DND-41 (cell line): ENCODE measurements around the gene RHBDD3.
A peak's percentile ranks its signal among the peaks of the same experiment; 100 is the strongest.

Experiments
- ATAC-seq: fragments of 200-7000 bp; cut with Tn5 transposase; 3 replicates; pipeline ENCODE4 v1.9.1; 2021; ENCODE audit warnings: low read depth; ENCODE audit not compliant: insufficient read depth
- DNase-seq: peaks from one replicate; pipeline ENCODE4 v3.0.0-alpha.2; 2020
- H2AFZ ChIP-seq: 2 replicates; pipeline ENCODE4 v1.6.0; 2012; ENCODE audit warnings: low read depth, low read length
- H3K27ac ChIP-seq: 2 replicates; pipeline ENCODE4 v1.5.1; 2012; ENCODE audit warnings: low read length, inconsistent platforms
- H3K27me3 ChIP-seq: fragments of 200-600 bp; sonication (generic); 2 replicates; pipeline ENCODE4 v1.6.0; 2012; ENCODE audit warnings: low read length, mild to moderate bottlenecking, inconsistent platforms; ENCODE audit not compliant: insufficient read depth, poor library complexity
- H3K36me3 ChIP-seq: 2 replicates; pipeline ENCODE4 v1.5.1; 2012; ENCODE audit warnings: low read length, inconsistent platforms; ENCODE audit not compliant: insufficient read depth
- H3K4me1 ChIP-seq: 2 replicates; pipeline ENCODE4 v1.5.1; 2012; ENCODE audit warnings: mild to moderate bottlenecking, low read length; ENCODE audit not compliant: insufficient read depth
- H3K4me2 ChIP-seq: 2 replicates; pipeline ENCODE4 v1.6.0; 2012; ENCODE audit warnings: mild to moderate bottlenecking, moderate library complexity, low read length, inconsistent platforms; ENCODE audit not compliant: insufficient read depth
- H3K4me3 ChIP-seq, 2 experiments: fragments of 200-600 bp in 1 of 2; shearing (Covaris generic) in 1 of 2; 2 replicates each; pipeline ENCODE4 v1.5.1; 2012 to 2016; ENCODE audit warnings: inconsistent platforms in 2 of 2, low read length in 2 of 2, mild to moderate bottlenecking in 2 of 2, low read depth in 1 of 2, moderate library complexity in 1 of 2
- H3K79me2 ChIP-seq: 2 replicates; pipeline ENCODE4 v1.6.0; 2012; ENCODE audit warnings: low read length, inconsistent platforms; ENCODE audit not compliant: insufficient read depth
- H3K9ac ChIP-seq: 2 replicates; pipeline ENCODE4 v1.6.0; 2012; ENCODE audit warnings: low read depth, mild to moderate bottlenecking, inconsistent platforms, low read length, moderate library complexity
- H3K9me3 ChIP-seq: 2 replicates; pipeline ENCODE4 v1.5.1; 2012; ENCODE audit warnings: low read length, moderate library complexity, mild to moderate bottlenecking, inconsistent platforms; ENCODE audit not compliant: insufficient read depth, severe bottlenecking
- H4K20me1 ChIP-seq: 2 replicates; pipeline ENCODE4 v1.6.0; 2012; ENCODE audit warnings: low read length; ENCODE audit not compliant: insufficient read depth
- CTCF ChIP-seq: IDR thresholded peaks from 2 replicates; pipeline ENCODE4 v1.5.1; 2012; ENCODE audit warnings: borderline replicate concordance, low read length, moderate library complexity, mild to moderate bottlenecking; ENCODE audit not compliant: poor library complexity, severe bottlenecking; ENCODE audit errors: extremely low read depth
- EZH2 ChIP-seq: IDR thresholded peaks from 3 replicates; pipeline ENCODE4 v1.6.1; 2012; ENCODE audit warnings: borderline replicate concordance, low read depth, mild to moderate bottlenecking, moderate library complexity, low read length, inconsistent platforms; ENCODE audit not compliant: severe bottlenecking

RHBDD3 gene

GRCh38 chr22:29308148-29308790, 40.5 kb upstream of the RHBDD3 start:
- no peak overlapping the region for H2AFZ ChIP-seq
- H3K4me3 ChIP-seq, result no peak overlapping the region
- no peak overlapping the region for H3K27ac ChIP-seq
- no peaks in the 10 kb centered on the region for H3K79me2 ChIP-seq
- TF ChIP-seq EZH2, result no peak
- no peak for TF ChIP-seq CTCF
- peak overlapping the region; percentile 77; the same call in 1 of the 2 replicates for H3K4me2 ChIP-seq
- H3K4me1 ChIP-seq, result peaks cover 18% of the 10 kb centered on the region
- 0 out of 2 replicates have a peak, but pooled peaks cover 7% of the 10 kb centered on the region for H4K20me1 ChIP-seq
- H3K9ac ChIP-seq, result no peak overlapping the region
- ATAC-seq (no peak), DNase-seq (no peak)
- no peaks in the 10 kb centered on the region for H3K9me3 ChIP-seq
- peaks cover 11% of the 10 kb centered on the region for H3K27me3 ChIP-seq
- H3K36me3 ChIP-seq, result no peaks in the 10 kb centered on the region

- DNase-seq, result no peak
- Histone ChIP-seq H2AFZ (no peak overlapping the region), H3K9ac (peak overlapping the region; percentile 43; the same call in 1 of the 2 replicates), H4K20me1 (0 out of 2 replicates have a peak, but pooled peaks cover 7% of the 10 kb centered on the region), H3K36me3 (no peaks in the 10 kb centered on the region), H3K4me1 (peaks cover 18% of the 10 kb centered on the region), H3K9me3 (no peaks in the 10 kb centered on the region), H3K27me3 (peaks cover 11% of the 10 kb centered on the region), H3K27ac (no peak overlapping the region), H3K79me2 (no peaks in the 10 kb centered on the region), H3K4me2 (peak overlapping the region; percentile 77), H3K4me3 (peak overlapping the region in 1 of 2 experiments; percentile 68; a peak in 2 of 4 replicates)
- ATAC-seq, result no peak
- no peak for TF ChIP-seq CTCF
- TF ChIP-seq EZH2, result no peak
Observed at GRCh38 chr22:29307596-29308147, 39.9 kb upstream of the RHBDD3 start.

GRCh38 chr22:29306835-29307595, 39.2 kb upstream of the RHBDD3 start:
- Histone ChIP-seq H3K36me3 (no peaks in the 10 kb centered on the region), H2AFZ (peak overlapping the region; percentile 57), H3K27ac (peak overlapping the region; percentile 1; the same call in 1 of the 2 replicates), H3K79me2 (no peaks in the 10 kb centered on the region), H3K27me3 (peaks cover 11% of the 10 kb centered on the region), H3K4me3 (peak overlapping the region; percentile 13 to 68; a peak in 3 of 4 replicates), H3K9ac (peak overlapping the region; percentile 43), H3K9me3 (no peaks in the 10 kb centered on the region), H3K4me2 (peak overlapping the region; percentile 77), H4K20me1 (peaks cover 7% of the 10 kb centered on the region; the same call in 1 of the 2 replicates), H3K4me1 (peaks cover 18% of the 10 kb centered on the region)
- DNase-seq (peak; percentile 61), ATAC-seq (peak; percentile 64)
- TF ChIP-seq EZH2 (no peak), CTCF (no peak)
